ENCODE measurements around the gene THSD4.

Gene THSD4

DNA sequence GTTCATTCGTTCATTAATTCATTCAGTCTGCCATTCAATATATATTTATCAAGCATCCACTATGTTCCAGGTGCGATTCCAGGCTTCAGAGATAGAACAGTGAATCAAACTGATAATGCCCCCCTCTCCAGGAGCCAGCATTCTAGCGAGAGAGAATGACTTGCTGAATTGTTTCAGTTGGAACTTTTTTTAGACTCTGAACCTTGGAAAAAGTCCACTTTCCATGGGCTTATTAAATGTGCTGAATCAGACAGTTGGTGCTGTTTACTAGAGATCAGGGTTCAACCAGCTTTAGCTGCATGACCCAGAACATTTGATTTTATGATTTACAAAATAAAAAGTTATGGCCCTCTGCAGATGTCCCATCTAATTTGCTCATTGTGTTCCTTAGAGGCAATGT, 213.2 kb downstream of the THSD4 start:
- no peak for DNase-seq (ENCODE audit: low read depth in 2 of 2)

- DNase-seq (ENCODE audit: low read depth in 2 of 2), result no peak
These were observed 213.8 kb downstream of the THSD4 start for GRCh38 chr15:71329041-71329440.

DNA sequence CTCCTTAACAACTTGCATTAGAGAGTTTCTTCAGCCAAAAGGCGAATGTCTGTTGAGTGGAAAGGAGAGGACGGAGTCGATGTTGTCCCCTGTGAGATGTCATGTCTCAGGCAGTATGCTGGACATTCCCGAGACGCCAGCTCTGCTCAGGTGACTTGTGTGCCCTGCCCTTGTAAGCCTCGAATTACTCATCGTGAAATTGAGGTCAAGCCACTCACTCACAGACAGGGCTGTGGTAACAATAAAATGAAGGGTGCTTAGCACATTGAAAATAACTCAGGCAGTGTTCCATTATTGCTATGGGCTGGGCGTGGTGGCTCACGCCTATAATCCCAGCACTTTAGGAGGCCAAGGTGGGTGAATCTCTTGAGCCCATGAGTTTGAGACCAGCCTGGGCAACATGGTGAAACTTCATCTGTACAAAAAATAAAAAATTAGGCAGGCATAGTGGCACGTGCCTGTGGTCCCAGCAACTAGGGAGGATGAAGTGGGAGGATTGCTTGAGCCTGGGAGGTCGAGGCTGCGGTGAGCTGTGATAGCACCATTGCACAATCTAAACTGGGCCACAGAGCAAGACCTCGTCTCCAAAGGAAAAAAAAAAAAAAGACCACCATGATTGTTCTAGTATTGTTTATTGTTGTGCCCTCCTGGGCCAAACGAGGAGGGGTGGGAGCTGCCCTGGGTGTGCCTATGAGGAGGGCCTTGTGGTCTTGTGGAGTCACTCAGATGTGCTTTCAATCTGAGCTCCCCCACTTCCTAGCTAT, 214.4 kb downstream of the THSD4 start:
- no peak for DNase-seq (ENCODE audit: low read depth in 2 of 2)

- DNase-seq (ENCODE audit: low read depth in 2 of 2), result no peak
These were observed 215.4 kb downstream of the THSD4 start for GRCh38 chr15:71330638-71331162.

- DNase-seq (ENCODE audit: low read depth in 2 of 2), result no peak
These were observed 215.9 kb downstream of the THSD4 start for GRCh38 chr15:71331173-71331572.

- no peak for DNase-seq (ENCODE audit: low read depth in 2 of 2)
These were observed 217.2 kb downstream of the THSD4 start for GRCh38 chr15:71332431-71333004.

GRCh38 chr15:71333136-71333700, 217.9 kb downstream of the THSD4 start:
- DNase-seq (ENCODE audit: low read depth in 2 of 2), result no peak

DNA sequence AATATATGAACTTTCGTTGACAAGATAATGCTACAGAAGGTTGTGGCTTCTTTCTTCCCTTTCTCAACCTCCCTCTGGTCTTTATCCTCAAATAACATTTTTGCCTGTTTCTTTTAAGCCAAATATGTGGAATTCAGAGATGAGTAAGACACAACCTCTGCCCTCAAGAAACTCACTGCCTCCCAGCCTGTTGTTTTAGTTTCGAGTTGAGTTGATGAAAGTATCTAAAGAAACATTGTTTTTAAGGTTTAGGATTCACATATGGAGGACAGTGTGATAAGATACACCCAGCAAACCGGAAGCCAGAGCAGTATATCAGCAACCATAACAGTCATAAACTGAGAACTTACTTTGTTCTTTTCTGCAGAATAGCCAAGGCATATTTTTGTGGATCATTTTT, 218.6 kb downstream of the THSD4 start:
- no peak for DNase-seq (ENCODE audit: low read depth in 2 of 2)

DNA sequence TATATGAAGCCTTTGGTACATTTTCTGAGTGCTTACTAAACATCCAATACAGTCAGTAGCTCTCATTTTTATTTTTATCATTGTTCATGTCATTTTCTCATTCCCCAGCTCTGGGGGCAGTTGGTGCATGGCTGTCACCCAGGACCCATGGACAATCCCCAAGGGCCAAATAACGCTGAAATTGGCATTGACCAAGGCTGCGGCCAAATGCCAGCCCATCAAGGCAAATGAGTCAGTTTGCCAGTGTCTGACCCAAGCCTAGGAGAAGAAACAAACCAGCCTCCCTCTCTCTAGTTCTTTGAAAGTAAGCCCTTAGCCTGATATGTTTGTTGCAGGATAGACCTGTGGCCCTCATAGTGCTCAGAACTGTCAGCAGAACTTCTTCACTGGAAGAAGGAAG, 219.2 kb downstream of the THSD4 start:
- no peak for DNase-seq (ENCODE audit: low read depth in 2 of 2)

- no peak for DNase-seq (ENCODE audit: low read depth in 2 of 2)
These were observed 219.6 kb downstream of the THSD4 start for GRCh38 chr15:71334873-71335272.

- DNase-seq (ENCODE audit: low read depth in 2 of 2), result no peak
These were observed 220.3 kb downstream of the THSD4 start for GRCh38 chr15:71335591-71335990.

DNA sequence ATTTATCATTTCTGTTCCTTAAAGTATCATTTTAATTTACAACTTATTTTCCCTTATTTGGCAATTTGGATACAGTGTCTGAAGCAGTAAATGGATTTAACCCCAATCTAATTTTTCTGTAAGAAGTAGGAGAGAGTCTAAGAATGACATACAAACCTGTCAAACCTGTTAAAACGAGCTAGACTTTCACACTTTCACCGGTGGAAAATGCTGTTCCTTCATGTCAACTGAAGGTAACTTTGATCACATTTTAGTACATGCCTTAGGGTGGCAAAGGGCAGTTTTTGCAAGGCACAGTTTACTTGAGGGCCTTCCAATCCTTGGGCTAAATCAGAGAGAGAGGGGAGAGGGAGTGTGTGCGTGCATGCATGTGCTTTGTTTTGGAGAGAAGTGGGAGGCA, 221.4 kb downstream of the THSD4 start:
- DNase-seq (ENCODE audit: low read depth in 2 of 2), result no peak

- DNase-seq (ENCODE audit: low read depth in 2 of 2), result no peak
These were observed 222.1 kb downstream of the THSD4 start for GRCh38 chr15:71337197-71337845.

GRCh38 chr15:71338265-71338664, 223.0 kb downstream of the THSD4 start:
- no peak for DNase-seq (ENCODE audit: low read depth in 2 of 2)

DNA sequence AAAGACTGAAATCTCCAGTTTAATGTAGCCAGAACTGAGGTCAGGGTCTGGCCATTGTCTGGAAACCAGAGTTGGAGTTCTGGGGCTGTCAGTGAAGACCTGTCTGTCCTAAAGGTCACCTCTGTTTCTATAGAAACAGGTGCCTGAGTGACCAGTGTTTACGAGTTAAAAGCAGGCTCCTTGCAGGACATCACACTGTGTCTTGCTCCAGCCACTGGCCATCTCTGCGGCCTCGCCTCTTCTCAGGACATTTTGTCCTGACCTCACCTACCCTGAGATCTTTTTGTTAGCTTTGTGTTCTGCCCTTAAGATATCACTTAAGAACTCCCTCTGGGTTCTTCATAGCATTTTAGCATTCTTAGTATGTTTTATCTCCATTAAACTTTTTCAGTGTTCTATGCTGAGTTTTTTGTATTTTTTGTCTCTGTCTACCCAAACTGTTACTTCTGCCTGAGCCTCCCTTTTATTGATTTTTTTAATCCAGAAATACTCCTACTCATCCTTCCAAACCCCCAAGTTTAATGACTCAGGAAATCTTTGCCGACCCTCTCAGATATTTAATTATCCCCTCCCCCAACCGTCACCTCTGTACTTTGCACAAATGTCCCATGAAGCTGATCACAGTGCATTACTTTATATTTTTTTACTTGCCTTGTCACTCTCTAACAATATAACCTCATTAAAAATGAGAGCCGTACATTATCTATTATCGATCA, 223.7 kb downstream of the THSD4 start:
- DNase-seq (ENCODE audit: low read depth in 2 of 2), result no peak

DNA sequence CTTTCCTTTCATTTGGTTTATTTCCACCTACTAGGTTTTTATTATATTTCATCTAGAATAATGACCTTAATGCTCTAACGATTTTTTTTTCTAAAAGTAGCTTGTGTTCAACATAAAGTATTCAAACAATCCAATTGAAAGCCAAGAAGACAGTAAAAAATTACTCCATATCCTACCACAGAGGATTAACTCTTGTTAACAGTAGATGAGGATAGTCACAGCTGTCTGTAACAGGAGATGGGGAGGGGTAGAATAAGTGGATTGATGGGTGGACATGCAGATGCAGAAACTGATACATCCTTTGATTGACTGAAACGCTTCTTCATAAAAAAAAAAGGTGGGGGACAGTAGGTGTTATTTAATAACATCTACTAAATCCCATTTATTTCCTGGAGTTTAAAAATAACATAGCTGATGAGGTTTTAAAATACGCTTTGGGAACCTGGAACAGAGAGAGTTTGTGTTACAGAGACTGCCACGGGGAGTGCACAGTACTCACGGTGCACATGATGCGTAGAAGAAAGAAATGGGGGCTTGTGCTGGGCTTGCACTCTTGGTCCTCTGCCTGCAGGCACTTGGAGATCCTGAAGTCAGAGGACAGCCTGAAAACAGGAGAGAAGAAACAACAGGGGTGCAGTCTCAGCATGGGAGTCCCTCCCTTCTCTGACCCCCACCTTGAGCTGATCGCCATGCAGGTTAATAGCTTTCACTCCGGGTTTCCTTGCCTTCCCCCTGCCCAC, 226.7 kb downstream of the THSD4 start:
- no peak for DNase-seq (ENCODE audit: low read depth in 2 of 2)

DNA sequence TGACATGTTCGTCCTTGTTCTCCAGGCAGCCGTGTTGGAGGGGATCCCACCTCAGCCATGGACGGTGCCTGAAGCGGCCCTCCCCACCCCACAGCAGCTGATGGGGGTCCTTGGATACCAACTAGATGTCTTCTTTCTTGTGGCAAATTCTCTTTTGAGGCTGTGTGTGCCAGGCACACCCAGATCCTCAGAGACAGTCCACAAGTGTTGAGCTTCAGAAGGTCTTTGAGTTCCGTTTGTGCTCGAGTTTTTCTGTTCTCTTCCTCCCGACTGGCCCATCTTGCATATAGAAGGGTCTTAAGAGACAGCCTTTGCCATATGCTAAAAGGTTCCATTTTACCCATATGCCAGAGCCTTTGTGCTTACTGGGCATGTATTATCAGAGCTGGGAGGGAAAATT, 227.4 kb downstream of the THSD4 start:
- DNase-seq (ENCODE audit: low read depth in 2 of 2), result no peak

- DNase-seq (ENCODE audit: low read depth in 2 of 2), result no peak
These were observed 229.0 kb downstream of the THSD4 start for GRCh38 chr15:71344316-71344715.

DNA sequence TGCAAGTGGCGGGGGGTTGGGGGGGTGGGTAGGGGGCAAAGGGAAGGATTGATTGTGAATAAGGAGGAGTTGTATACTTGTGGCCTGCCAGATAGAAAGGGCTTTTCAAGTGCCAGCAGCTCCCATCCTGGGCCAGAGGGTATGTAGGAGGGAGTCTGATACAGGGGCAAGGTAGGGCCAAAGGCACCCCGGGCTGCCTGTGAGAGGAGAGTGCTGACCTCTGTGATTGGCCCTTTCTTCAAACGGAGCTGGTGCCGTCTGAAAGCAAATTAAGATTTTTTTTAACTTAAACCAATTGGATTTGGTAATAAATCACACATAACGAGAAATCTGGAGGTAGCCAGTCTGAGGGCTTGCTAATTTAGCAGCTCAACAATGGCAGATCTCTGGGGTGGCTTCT, 229.9 kb downstream of the THSD4 start:
- no peak for DNase-seq (ENCODE audit: low read depth in 2 of 2)

DNA sequence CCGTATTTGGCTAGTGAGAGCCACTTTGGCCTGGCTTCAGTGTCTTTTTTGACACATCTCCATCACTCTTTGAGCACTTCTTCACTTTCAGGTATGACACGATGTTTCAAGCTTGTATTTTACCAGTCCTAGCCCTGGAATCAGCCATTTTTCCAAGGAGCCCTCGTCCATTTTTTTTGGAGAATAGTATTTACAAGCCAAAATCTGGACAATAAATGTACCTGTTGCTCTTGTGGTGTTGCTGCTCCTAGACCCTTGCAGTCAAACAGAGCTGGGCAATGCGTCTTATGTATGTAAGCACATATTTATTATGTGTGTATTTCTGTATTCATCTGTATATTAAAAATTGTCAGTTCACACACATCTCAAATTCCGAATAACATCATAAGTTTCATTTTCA, 231.2 kb downstream of the THSD4 start:
- no peak for DNase-seq (ENCODE audit: low read depth in 2 of 2)

DNA sequence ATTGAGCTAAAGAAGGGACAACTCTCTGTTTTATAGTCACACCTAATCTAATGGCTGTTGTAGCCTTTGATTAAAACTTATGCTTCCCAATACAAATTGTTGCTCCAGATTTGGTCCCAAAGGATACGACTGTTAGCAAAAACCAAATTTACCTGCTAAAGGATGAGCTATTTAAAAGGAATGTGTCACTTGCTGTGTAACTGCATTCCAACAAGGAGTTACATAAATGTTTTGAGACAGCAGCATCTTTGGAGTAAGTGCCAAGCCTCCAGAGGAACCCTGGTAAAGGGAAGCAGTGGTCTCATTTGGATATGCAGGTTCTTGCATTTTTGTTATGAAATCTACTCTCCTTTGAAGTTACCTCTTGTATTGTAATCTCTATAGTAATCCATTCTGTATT, 233.3 kb downstream of the THSD4 start:
- no peak for DNase-seq (ENCODE audit: low read depth in 2 of 2)
